Spleen (tissue), 7 donors: ENCODE data around the gene PEX10.
A peak's percentile ranks its signal among the peaks of the same experiment; 100 is the strongest.

Experiments
- CTCF ChIP-seq, 11 experiments: fragments of 200-600 bp in 7 of 11; fragments of 450-650 bp in 4 of 11; sonication (generic) in 4 of 11; IDR thresholded peaks in 8 of 11; conservative IDR thresholded peaks in 3 of 11; 1 replicate in 7 of 11; 2 replicates in 4 of 11; pipeline versions ENCODE4 v1.4.0 to v1.8.0; 2016 to 2021; ENCODE audit warnings: antibody characterized with exemption in 11 of 11, inconsistent platforms in 4 of 11, mild to moderate bottlenecking in 1 of 11
- POLR2A ChIP-seq, 3 donors: fragments of 450-650 bp; IDR thresholded peaks; one replicate each; pipeline ENCODE4 v1.5.1; 2017; ENCODE audit warnings: antibody characterized with exemption in 3 of 3, mild to moderate bottlenecking in 1 of 3
- POLR2AphosphoS5 ChIP-seq, 3 donors: sonication (generic); formaldehyde crosslinking; IDR thresholded peaks; one replicate each; pipeline ENCODE4 v1.5.1; 2017; ENCODE audit warnings: antibody characterized with exemption in 3 of 3
- donor health status: DM: no; HTN: no; CAD: no; lungs with moderate emphysema.
- donor health status: DM: no; HTN: no; CAD: no.
- donor health status: DM: no; HTN: no; CAD: no.

GRCh38 chr1:2404890-2405511, 7.4 kb downstream of the PEX10 start:
- TF ChIP-seq POLR2AphosphoS5 (IDR thresholded peaks at IDR 0.05) (peak in 2 of 3 donors; percentile 32 to 65), CTCF (IDR thresholded peaks at IDR 0.05 in 8 of 11, conservative IDR thresholded peaks at IDR 0.05 in 3 of 11) (no peak), POLR2A (IDR thresholded peaks at IDR 0.05) (no peak)
